ENCODE measurements around the gene BAK1. TPM values are rescaled to one million over a fixed set of nuclear protein-coding genes. Genes with fewer than 3 reads are reported as not detected.

The BAK1 gene
- polyA plus RNA-seq, 3 donors: 27.8 to 41.5 (median 34.0) TPM

GRCh38 chr6:33589731-33590530, 9.9 kb upstream of the BAK1 start:
- Mint-ChIP-seq H3K4me1 (peaks cover 27% of the 10 kb centered on the region), H3K4me3 (no peak overlapping the region), H3K36me3 (no peaks in the 10 kb centered on the region), H3K27ac (no peak overlapping the region), H3K9me3 (peaks cover 0 to 3% (median 0%) of the 10 kb centered on the region in 7 donors), H3K27me3 (ENCODE audit: low read depth in 3 of 3) (peaks cover 22 to 25% (median 24%) of the 10 kb centered on the region in 3 donors)
- TF ChIP-seq CTCF (IDR thresholded peaks at IDR 0.05): peak; percentile 69
- Histone ChIP-seq H3K9me3 (replicated peaks in 1 of 2; ENCODE audit: control insufficient read depth in 1 of 2, insufficient read depth in 1 of 2, low read length in 2 of 2) (no peaks in the 10 kb centered on the region), H3K79me2 (ENCODE audit: insufficient read depth, low read length) (no peaks in the 10 kb centered on the region), H3K36me3 (replicated peaks in 1 of 2; ENCODE audit: control insufficient read depth in 1 of 2, insufficient read depth in 2 of 2, low read length in 2 of 2) (no peaks in the 10 kb centered on the region), H3K4me2 (replicated peaks; ENCODE audit: extremely low read depth, low read length, poor library complexity, severe bottlenecking) (no peak overlapping the region), H2AFZ (ENCODE audit: insufficient read depth, low read depth, low read length, poor library complexity, severe bottlenecking) (no peak overlapping the region), H3K4me1 (ENCODE audit: control insufficient read depth in 1 of 2, insufficient read depth in 2 of 2, low read length in 2 of 2) (peaks cover 9 to 21% of the 10 kb centered on the region in 2 donors), H3K9ac (ENCODE audit: insufficient read depth, low read length, poor library complexity, severe bottlenecking) (no peak overlapping the region), H3K4me3 (replicated peaks in 1 of 3; ENCODE audit: low read depth in 2 of 3, low read length in 3 of 3) (no peak overlapping the region), H3K27ac (ENCODE audit: low read depth in 1 of 2, low read length in 2 of 2) (no peak overlapping the region), H3K27me3 (ENCODE audit: control insufficient read depth in 2 of 2, insufficient read depth in 2 of 2, low read length in 2 of 2) (peaks cover 3 to 14% of the 10 kb centered on the region in 2 donors), H4K20me1 (ENCODE audit: insufficient read depth, low read length) (no peaks in the 10 kb centered on the region)
- intact Hi-C loops (cut with micrococcal nuclease): loop anchor here in 1 of 2 donors (5.0 kb wide), 1 partner anchor 112 kb away; no protein-coding TSS in a partner anchor
- DNase-seq: peak in 2 of 3 donors; percentile 17 to 80
- 68% methylated on average over 6 of the region's 9 CpGs for WGBS (ENCODE audit: insufficient coverage)

DNA sequence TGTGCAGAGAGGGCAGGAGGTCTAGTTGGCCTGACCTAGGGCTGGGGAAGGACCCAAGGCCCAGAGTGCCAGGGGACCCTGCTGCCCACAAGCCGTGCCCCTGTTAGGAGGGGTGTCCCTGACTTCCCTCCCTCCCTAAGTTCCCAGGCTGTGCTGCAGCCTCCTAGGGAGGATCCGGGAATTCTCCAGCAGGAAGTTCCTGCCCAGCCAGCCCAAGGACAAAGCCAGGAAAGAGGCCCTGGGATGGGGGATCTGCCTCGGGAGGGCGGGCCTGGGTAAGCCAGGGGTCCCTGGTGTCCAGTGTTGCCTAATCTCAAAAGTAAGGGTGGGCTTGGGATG, 9.3 kb upstream of the BAK1 start:
- Histone ChIP-seq H2AFZ (ENCODE audit: insufficient read depth, low read depth, low read length, poor library complexity, severe bottlenecking) (no peak overlapping the region), H3K9ac (ENCODE audit: insufficient read depth, low read length, poor library complexity, severe bottlenecking) (no peak overlapping the region), H3K36me3 (replicated peaks in 1 of 2; ENCODE audit: control insufficient read depth in 1 of 2, insufficient read depth in 2 of 2, low read length in 2 of 2) (no peaks in the 10 kb centered on the region), H3K4me3 (replicated peaks in 1 of 3; ENCODE audit: low read depth in 2 of 3, low read length in 3 of 3) (no peak overlapping the region), H3K79me2 (ENCODE audit: insufficient read depth, low read length) (no peaks in the 10 kb centered on the region), H4K20me1 (ENCODE audit: insufficient read depth, low read length) (no peaks in the 10 kb centered on the region), H3K27ac (ENCODE audit: low read depth in 1 of 2, low read length in 2 of 2) (no peak overlapping the region), H3K27me3 (ENCODE audit: control insufficient read depth in 2 of 2, insufficient read depth in 2 of 2, low read length in 2 of 2) (peaks cover 3 to 14% of the 10 kb centered on the region in 2 donors), H3K4me2 (replicated peaks; ENCODE audit: extremely low read depth, low read length, poor library complexity, severe bottlenecking) (no peak overlapping the region), H3K4me1 (ENCODE audit: control insufficient read depth in 1 of 2, insufficient read depth in 2 of 2, low read length in 2 of 2) (peaks cover 9 to 21% of the 10 kb centered on the region in 2 donors), H3K9me3 (replicated peaks in 1 of 2; ENCODE audit: control insufficient read depth in 1 of 2, insufficient read depth in 1 of 2, low read length in 2 of 2) (no peaks in the 10 kb centered on the region)
- Mint-ChIP-seq H3K9me3 (peaks cover 0 to 3% (median 0%) of the 10 kb centered on the region in 7 donors), H3K36me3 (no peaks in the 10 kb centered on the region), H3K27ac (no peak overlapping the region), H3K4me3 (no peak overlapping the region), H3K4me1 (peaks cover 27% of the 10 kb centered on the region), H3K27me3 (ENCODE audit: low read depth in 3 of 3) (peaks cover 22 to 23% (median 22%) of the 10 kb centered on the region in 3 donors)
- DNase-seq: no peak
- no peak for TF ChIP-seq CTCF (IDR thresholded peaks at IDR 0.05)
- intact Hi-C loops (cut with micrococcal nuclease): loop anchor here in 1 of 2 donors (5.0 kb wide), 1 partner anchor 113 kb away; no protein-coding TSS in a partner anchor
- WGBS (ENCODE audit: insufficient coverage): 67% methylated on average over 1 of the region's 4 CpGs
